WTC11 (cell line): ENCODE results near the gene HBB. TPM values are rescaled to one million over a fixed set of nuclear protein-coding genes. Genes with fewer than 3 reads are reported as not detected.

Experiments
- ATAC-seq: fragments of 200-7000 bp; cut with Tn5 transposase; 2 replicates; pipeline ENCODE4 v1.10.0; 2021; ENCODE audit warnings: mild to moderate bottlenecking, moderate library complexity
- CTCF ChIA-PET: fragments of 300-600 bp; sonication (Branson Sonifier 250); formaldehyde crosslinking; loops from one replicate; lab custom pipeline; 2021; ENCODE audit warnings: antibody characterized with exemption; lab: Charles Lee
- POLR2A ChIA-PET: fragments of 350-600 bp; sonication (Branson Sonifier 250); formaldehyde crosslinking; loops from one replicate; lab custom pipeline; 2021; ENCODE audit warnings: antibody characterized with exemption; lab: Charles Lee
- DNase-seq: peaks from one replicate; pipeline ENCODE4 v3.0.0; 2021; ENCODE audit warnings: low spot score
- H3K27ac Mint-ChIP-seq: 2 replicates; pipeline ENCODE4 v1.8.0; 2021; ENCODE audit warnings: mixed read lengths
- H3K27me3 Mint-ChIP-seq: 2 replicates; pipeline ENCODE4 v1.8.0; 2021; ENCODE audit warnings: low read depth, mild to moderate bottlenecking, moderate library complexity, mixed read lengths
- H3K36me3 Mint-ChIP-seq: 2 replicates; pipeline ENCODE4 v1.8.0; 2021; ENCODE audit warnings: mixed read lengths
- H3K4me1 Mint-ChIP-seq: 2 replicates; pipeline ENCODE4 v1.8.0; 2022; ENCODE audit warnings: mixed read lengths
- H3K4me3 Mint-ChIP-seq: 2 replicates; pipeline ENCODE4 v1.8.0; 2021; ENCODE audit warnings: mild to moderate bottlenecking, moderate library complexity, mixed read lengths
- H3K9me3 Mint-ChIP-seq: 2 replicates; pipeline ENCODE4 v1.8.0; 2021; ENCODE audit warnings: mixed read lengths
- ARID4B ChIP-seq: sonication (generic); formaldehyde crosslinking; IDR thresholded peaks from 2 replicates; pipeline ENCODE4 v1.8.0; 2023; ENCODE audit warnings: missing genetic modification reagents, mild to moderate bottlenecking, borderline replicate concordance
- ATF3 ChIP-seq: sonication (generic); formaldehyde crosslinking; conservative IDR thresholded peaks from 2 replicates; pipeline ENCODE4 v1.8.1; 2022; ENCODE audit warnings: mild to moderate bottlenecking, missing genetic modification reagents
- CREB1 ChIP-seq: sonication (generic); formaldehyde crosslinking; IDR thresholded peaks from 2 replicates; pipeline ENCODE4 v1.8.0; 2023; ENCODE audit warnings: mild to moderate bottlenecking, missing genetic modification reagents
- FOXJ3 ChIP-seq: sonication (generic); formaldehyde crosslinking; IDR thresholded peaks from 2 replicates; pipeline ENCODE4 v1.9.0; 2021; ENCODE audit warnings: missing genetic modification reagents, mild to moderate bottlenecking, borderline replicate concordance
- IRF2 ChIP-seq: sonication (generic); formaldehyde crosslinking; IDR thresholded peaks from 2 replicates; pipeline ENCODE4 v1.8.0; 2022; ENCODE audit warnings: low read depth, missing genetic modification reagents, borderline replicate concordance
- KAT7 ChIP-seq: sonication (generic); formaldehyde crosslinking; IDR thresholded peaks from 2 replicates; pipeline ENCODE4 v1.8.1; 2023; ENCODE audit warnings: missing genetic modification reagents, mild to moderate bottlenecking, borderline replicate concordance
- NFYB ChIP-seq: sonication (generic); formaldehyde crosslinking; conservative IDR thresholded peaks from 2 replicates; pipeline ENCODE4 v1.8.0; 2022; ENCODE audit warnings: low read depth, missing genetic modification reagents
- TEAD1 ChIP-seq: sonication (generic); formaldehyde crosslinking; IDR thresholded peaks from 2 replicates; pipeline ENCODE4 v1.8.0; 2022; ENCODE audit warnings: mild to moderate bottlenecking, missing genetic modification reagents
- ZNF219 ChIP-seq: sonication (generic); formaldehyde crosslinking; IDR thresholded peaks from 2 replicates; pipeline ENCODE4 v1.8.0; 2023; ENCODE audit warnings: missing genetic modification reagents, mild to moderate bottlenecking, borderline replicate concordance
- ZNF232 ChIP-seq: sonication (generic); formaldehyde crosslinking; IDR thresholded peaks from 2 replicates; pipeline ENCODE4 v1.8.0; 2022; ENCODE audit warnings: mild to moderate bottlenecking, missing genetic modification reagents
- ZNF423 ChIP-seq: fragments of 250-450 bp; sonication (Bioruptor Pico); IDR thresholded peaks from 2 replicates; pipeline ENCODE4 v2.1.2; 2022; ENCODE audit warnings: mild to moderate bottlenecking, moderate library complexity
- total RNA-seq: library from RNA; stranded (reverse); gene quantifications from 3 replicates; pipeline ENCODE4 v1.2.3, GENCODE V29; 2021
- TF ChIP-seq, protein P1 (sequence below): sonication (generic); formaldehyde crosslinking; IDR thresholded peaks from 2 replicates; pipeline ENCODE4 v1.8.1; 2023; ENCODE audit warnings: mild to moderate bottlenecking, missing genetic modification reagents
- TF ChIP-seq, protein P2 (sequence below): fragments of 250-450 bp; sonication (Bioruptor Pico); IDR thresholded peaks from 2 replicates; pipeline ENCODE4 v2.1.2; 2022; ENCODE audit warnings: mild to moderate bottlenecking, moderate library complexity

The HBB gene
- total RNA-seq, 1 experiment from 2014 or later = not detected

- TF ChIP-seq, protein P1, sequence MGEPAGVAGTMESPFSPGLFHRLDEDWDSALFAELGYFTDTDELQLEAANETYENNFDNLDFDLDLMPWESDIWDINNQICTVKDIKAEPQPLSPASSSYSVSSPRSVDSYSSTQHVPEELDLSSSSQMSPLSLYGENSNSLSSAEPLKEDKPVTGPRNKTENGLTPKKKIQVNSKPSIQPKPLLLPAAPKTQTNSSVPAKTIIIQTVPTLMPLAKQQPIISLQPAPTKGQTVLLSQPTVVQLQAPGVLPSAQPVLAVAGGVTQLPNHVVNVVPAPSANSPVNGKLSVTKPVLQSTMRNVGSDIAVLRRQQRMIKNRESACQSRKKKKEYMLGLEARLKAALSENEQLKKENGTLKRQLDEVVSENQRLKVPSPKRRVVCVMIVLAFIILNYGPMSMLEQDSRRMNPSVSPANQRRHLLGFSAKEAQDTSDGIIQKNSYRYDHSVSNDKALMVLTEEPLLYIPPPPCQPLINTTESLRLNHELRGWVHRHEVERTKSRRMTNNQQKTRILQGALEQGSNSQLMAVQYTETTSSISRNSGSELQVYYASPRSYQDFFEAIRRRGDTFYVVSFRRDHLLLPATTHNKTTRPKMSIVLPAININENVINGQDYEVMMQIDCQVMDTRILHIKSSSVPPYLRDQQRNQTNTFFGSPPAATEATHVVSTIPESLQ (CRISPR knock-in tag) = no peak
Measured at GRCh38 chr11:5235364-5236095, 8.7 kb upstream of the HBB start (continued).

DNA sequence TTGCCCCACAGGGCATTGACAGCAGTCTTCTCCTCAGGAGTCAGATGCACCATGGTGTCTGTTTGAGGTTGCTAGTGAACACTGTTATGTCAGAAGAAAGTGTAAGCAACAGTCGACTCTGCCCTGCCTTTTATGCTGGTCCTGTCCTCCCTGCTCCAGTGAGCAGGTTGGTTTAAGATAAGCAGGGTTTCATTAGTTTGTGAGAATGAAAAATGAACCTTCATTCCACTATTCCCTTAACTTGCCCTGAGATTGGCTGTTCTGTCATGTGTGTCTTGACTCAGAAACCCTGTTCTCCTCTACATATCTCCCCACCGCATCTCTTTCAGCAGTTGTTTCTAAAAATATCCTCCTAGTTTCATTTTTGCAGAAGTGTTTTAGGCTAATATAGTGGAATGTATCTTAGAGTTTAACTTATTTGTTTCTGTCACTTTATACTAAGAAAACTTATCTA, 7.5 kb upstream of the HBB start, which contains the start of gene HBD:
TSS of gene HBD (minus strand) at position 103 of the 454 bp plus-strand sequence. CDS start at position 53, 50 bp downstream.
- Mint-ChIP-seq H3K9me3 (no peaks in the 10 kb centered on the region), H3K27me3 (no peaks in the 10 kb centered on the region; the same call in 1 of the 2 replicates)

DNA sequence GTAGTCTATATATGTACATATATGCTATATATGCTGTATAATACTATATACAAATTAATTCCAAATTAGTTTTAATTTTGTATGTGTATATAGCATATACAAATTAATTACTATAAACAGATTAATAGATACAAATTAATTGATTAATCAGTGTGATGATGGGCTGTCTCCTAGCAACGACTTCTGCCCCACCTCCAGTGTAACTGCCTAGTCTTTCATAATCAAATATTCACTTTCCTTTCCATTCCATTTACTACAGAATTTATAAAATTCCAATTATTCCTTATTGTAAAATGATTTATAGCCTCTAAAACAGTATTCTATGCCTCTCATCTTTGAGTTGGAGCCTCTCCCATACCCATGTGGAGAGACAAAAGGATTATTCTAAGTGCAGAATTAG, 6.4 kb upstream of the HBB start:
- ATAC-seq (no peak), DNase-seq (no peak)
- POLR2A ChIA-PET = no interaction called here
- CTCF ChIA-PET = no interaction called here
- no peaks in the 10 kb centered on the region for H3K27me3 Mint-ChIP-seq
- H3K4me1 Mint-ChIP-seq = no peaks in the 10 kb centered on the region
- no peaks in the 10 kb centered on the region for H3K36me3 Mint-ChIP-seq
- TF ChIP-seq, protein P2, sequence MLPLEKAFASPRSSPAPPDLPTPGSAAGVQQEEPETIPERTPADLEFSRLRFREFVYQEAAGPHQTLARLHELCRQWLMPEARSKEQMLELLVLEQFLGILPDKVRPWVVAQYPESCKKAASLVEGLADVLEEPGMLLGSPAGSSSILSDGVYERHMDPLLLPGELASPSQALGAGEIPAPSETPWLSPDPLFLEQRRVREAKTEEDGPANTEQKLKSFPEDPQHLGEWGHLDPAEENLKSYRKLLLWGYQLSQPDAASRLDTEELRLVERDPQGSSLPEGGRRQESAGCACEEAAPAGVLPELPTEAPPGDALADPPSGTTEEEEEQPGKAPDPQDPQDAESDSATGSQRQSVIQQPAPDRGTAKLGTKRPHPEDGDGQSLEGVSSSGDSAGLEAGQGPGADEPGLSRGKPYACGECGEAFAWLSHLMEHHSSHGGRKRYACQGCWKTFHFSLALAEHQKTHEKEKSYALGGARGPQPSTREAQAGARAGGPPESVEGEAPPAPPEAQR = no peak
- no peak for TF ChIP-seq ZNF219 (CRISPR knock-in tag)
- TF ChIP-seq, all 79 proteins: peak for 0
- no peak overlapping the region for H3K27ac Mint-ChIP-seq
- H3K4me3 Mint-ChIP-seq = no peak overlapping the region
- H3K9me3 Mint-ChIP-seq = no peaks in the 10 kb centered on the region

More for the DNA sequence above, 7.5 kb upstream of the HBB start, which contains the start of gene HBD:
- no peaks in the 10 kb centered on the region for H3K36me3 Mint-ChIP-seq
- ChIA-PET POLR2A (no interaction called here), CTCF (no interaction called here)
- ATAC-seq (no peak), DNase-seq (no peak)
- no peaks in the 10 kb centered on the region for H3K4me1 Mint-ChIP-seq
- no peak within 1 kb of the TSS for H3K4me3 Mint-ChIP-seq
- no peak for TF ChIP-seq IRF2 (CRISPR knock-in tag)
- TF ChIP-seq ARID4B (CRISPR knock-in tag) = no peak
- no peak for TF ChIP-seq ATF3 (CRISPR knock-in tag)
- TF ChIP-seq KAT7 = no peak
- H3K27ac Mint-ChIP-seq = no peak within 1 kb of the TSS

DNA sequence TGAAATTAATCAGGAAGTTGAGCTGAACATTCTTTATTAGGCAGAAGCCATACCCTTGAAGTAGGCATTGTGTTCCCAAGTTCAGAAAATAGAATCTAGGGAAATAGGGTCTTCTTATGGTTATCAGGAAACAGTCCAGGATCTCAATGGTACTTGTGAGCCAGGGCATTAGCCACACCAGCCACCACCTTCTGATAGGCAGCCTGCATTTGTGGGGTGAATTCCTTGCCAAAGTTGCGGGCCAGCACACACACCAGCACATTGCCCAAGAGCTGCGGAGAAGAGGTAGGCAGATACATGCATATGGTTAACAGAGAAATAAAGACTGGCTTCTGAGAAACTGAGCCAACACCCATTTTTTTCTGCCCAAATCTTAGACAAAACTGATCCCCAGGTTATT, 6.0 kb upstream of the HBB start:
- H3K27ac Mint-ChIP-seq = no peak overlapping the region
- H3K4me1 Mint-ChIP-seq = no peaks in the 10 kb centered on the region
- H3K9me3 Mint-ChIP-seq = no peaks in the 10 kb centered on the region
- no peak for ATAC-seq
- no peaks in the 10 kb centered on the region for H3K27me3 Mint-ChIP-seq
- TF ChIP-seq ZNF232 (CRISPR knock-in tag) (no peak), ZNF423 (CRISPR knock-in tag) (no peak), IRF2 (CRISPR knock-in tag) (no peak), TEAD1 (CRISPR knock-in tag) (no peak), NFYB (CRISPR knock-in tag) (no peak), FOXJ3 (CRISPR knock-in tag) (no peak), CREB1 (CRISPR knock-in tag) (no peak)
- no peak overlapping the region for H3K4me3 Mint-ChIP-seq
- CTCF ChIA-PET = no interaction called here
- no peaks in the 10 kb centered on the region for H3K36me3 Mint-ChIP-seq
- DNase-seq = no peak
- POLR2A ChIA-PET = no interaction called here
